ENCODE data around the gene NACC1. TPM values are rescaled to one million over a fixed set of nuclear protein-coding genes. Genes with fewer than 3 reads are reported as not detected.

Gene NACC1
- total and polyA plus RNA-seq, 2 donors (not counting 3 experiments of a cell fraction or from before 2014, with no cell fraction given), result 97.6 to 120 TPM

GRCh38 chr19:13112555-13112954, 5.5 kb upstream of the NACC1 start:
- no peaks in the 10 kb centered on the region for H3K9me3 ChIP-seq (replicated peaks; ENCODE audit: control insufficient read depth, insufficient read depth, low read length)
- H3K9ac ChIP-seq (replicated peaks; ENCODE audit: extremely low read depth, insufficient read depth, low read length), result no peak overlapping the region
- H3K4me3 ChIP-seq (replicated peaks in 1 of 3; ENCODE audit: insufficient read depth in 1 of 3, low read depth in 1 of 3, low read length in 3 of 3), result no peak overlapping the region
- POLR2A ChIA-PET, result no interaction called here
- H2AFZ ChIP-seq (ENCODE audit: low read depth, low read length), result no peak overlapping the region
- no peak for FAIRE-seq
- CTCF ChIA-PET, result interaction anchor here (0.6 kb wide), 1 partner anchor 11 kb away, joined by 3 read pairs; no protein-coding TSS in a partner anchor
- H3K36me3 ChIP-seq (ENCODE audit: control insufficient read depth in 2 of 2, extremely low read depth in 1 of 2, insufficient read depth in 2 of 2, low read length in 2 of 2), result peaks cover 0 to 15% of the 10 kb centered on the region in 2 experiments
- no peak overlapping the region for H3K27ac ChIP-seq (ENCODE audit: insufficient read depth, low read depth, low read length)
- DNase-seq (ENCODE audit: low read depth, low spot score), result no peak
- no peak overlapping the region for H3K4me2 ChIP-seq (ENCODE audit: insufficient read depth, low read length)
- dilution Hi-C loops (cut with MboI; ENCODE audit: extremely low pct_ligation_motif_present, low sequenced_read_pairs), result no loop called here
- no TSS peak for BruUV-seq (replicated peaks)
- no peak for TF ChIP-seq EZH2 (IDR thresholded peaks at IDR 0.05; ENCODE audit: borderline replicate concordance, low read depth, low read length, severe bottlenecking)
- TF ChIP-seq, protein P1, sequence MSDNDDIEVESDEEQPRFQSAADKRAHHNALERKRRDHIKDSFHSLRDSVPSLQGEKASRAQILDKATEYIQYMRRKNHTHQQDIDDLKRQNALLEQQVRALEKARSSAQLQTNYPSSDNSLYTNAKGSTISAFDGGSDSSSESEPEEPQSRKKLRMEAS (IDR thresholded peaks at IDR 0.05; ENCODE audit: insufficient read depth, insufficient read length), result no peak
- no peak for TF ChIP-seq POLR2A (IDR thresholded peaks at IDR 0.05; ENCODE audit: low read depth, low read length)
- TF ChIP-seq POLR2AphosphoS5 (IDR thresholded peaks at IDR 0.05; ENCODE audit: insufficient read depth, low read depth, low read length), result no peak
- no peak for TF ChIP-seq GATA2 (IDR thresholded peaks at IDR 0.05; ENCODE audit: insufficient read depth, insufficient read length, low read depth, low read length)
- TF ChIP-seq, protein P2, sequence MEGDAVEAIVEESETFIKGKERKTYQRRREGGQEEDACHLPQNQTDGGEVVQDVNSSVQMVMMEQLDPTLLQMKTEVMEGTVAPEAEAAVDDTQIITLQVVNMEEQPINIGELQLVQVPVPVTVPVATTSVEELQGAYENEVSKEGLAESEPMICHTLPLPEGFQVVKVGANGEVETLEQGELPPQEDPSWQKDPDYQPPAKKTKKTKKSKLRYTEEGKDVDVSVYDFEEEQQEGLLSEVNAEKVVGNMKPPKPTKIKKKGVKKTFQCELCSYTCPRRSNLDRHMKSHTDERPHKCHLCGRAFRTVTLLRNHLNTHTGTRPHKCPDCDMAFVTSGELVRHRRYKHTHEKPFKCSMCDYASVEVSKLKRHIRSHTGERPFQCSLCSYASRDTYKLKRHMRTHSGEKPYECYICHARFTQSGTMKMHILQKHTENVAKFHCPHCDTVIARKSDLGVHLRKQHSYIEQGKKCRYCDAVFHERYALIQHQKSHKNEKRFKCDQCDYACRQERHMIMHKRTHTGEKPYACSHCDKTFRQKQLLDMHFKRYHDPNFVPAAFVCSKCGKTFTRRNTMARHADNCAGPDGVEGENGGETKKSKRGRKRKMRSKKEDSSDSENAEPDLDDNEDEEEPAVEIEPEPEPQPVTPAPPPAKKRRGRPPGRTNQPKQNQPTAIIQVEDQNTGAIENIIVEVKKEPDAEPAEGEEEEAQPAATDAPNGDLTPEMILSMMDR (IDR thresholded peaks at IDR 0.05; ENCODE audit: extremely low read depth in 1 of 2, insufficient read depth in 1 of 2, low read depth in 1 of 2, low read length in 2 of 2), result no peak
- TF ChIP-seq JUN (IDR thresholded peaks at IDR 0.05; ENCODE audit: borderline replicate concordance, insufficient read depth, insufficient read length, low read depth), result no peak
- TF ChIP-seq MYC (IDR thresholded peaks at IDR 0.05; ENCODE audit: low read depth, low read length), result no peak
- no peak for TF ChIP-seq FOS (IDR thresholded peaks at IDR 0.05; ENCODE audit: borderline replicate concordance, insufficient read depth, low read length)
- H3K4me1 ChIP-seq (ENCODE audit: control insufficient read depth, extremely low read depth, insufficient read depth, low read length), result peaks cover 5% of the 10 kb centered on the region
- H3K27me3 ChIP-seq (ENCODE audit: control insufficient read depth in 2 of 2, insufficient read depth in 2 of 2, low read length in 2 of 2), result no peaks in the 10 kb centered on the region
- peaks cover 15% of the 10 kb centered on the region for H3K79me2 ChIP-seq (ENCODE audit: control insufficient read depth, insufficient read depth, low read length)
- no peaks in the 10 kb centered on the region for H4K20me1 ChIP-seq (replicated peaks; ENCODE audit: control insufficient read depth, extremely low read depth, insufficient read depth, low read length)
- no peaks in the 10 kb centered on the region for H3K9me1 ChIP-seq (replicated peaks; ENCODE audit: control insufficient read depth, extremely low read depth, insufficient read depth, low read length)
- intact Hi-C loops (cut with micrococcal nuclease), result no loop called here
